Superior temporal gyrus (tissue), 1 donor: Measurements from ENCODE around the gene ZNF516.

Experiments used
- DNase-seq: peaks from one replicate; pipeline ENCODE4 v3.0.0-alpha.2; 2016; ENCODE audit errors: extremely low spot score

The ZNF516 gene

DNA sequence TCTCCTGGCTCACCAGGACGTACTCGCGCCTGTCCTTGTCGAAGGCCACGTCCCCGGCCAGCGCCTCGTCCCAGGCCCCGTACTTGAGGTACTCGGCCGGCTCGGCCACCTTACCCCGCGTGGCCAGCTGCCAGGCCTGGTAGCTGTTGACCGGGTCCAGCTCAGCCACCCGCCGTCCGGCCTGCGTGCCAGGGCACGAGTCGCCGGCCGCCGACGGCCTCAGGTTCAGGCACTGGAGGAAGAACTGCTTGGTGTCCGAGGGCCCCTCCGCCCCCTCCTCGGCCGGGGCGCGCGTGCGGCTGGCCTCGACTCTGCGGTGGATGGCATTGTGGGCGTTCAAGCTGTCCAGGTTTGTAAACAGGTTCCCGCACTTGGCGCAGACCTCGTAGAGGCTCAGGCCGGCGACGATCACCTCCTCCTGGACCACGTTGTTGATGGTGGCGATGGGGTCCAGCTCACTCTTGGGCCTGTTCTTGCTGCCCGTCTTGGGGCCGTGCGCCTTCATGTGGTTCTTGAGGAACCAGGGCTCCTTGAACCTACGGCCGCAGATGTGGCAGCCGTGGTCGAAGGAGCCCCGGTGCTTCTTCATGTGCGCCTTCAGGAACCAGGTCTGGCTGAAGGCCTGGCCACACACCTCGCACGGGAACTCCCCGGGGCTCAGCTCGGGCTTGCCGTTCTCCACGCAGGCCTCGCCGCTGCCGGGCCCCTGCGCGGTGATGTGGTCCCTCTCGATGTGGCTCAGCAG, 53.2 kb downstream of the ZNF516 start:
- no peak for DNase-seq

DNA sequence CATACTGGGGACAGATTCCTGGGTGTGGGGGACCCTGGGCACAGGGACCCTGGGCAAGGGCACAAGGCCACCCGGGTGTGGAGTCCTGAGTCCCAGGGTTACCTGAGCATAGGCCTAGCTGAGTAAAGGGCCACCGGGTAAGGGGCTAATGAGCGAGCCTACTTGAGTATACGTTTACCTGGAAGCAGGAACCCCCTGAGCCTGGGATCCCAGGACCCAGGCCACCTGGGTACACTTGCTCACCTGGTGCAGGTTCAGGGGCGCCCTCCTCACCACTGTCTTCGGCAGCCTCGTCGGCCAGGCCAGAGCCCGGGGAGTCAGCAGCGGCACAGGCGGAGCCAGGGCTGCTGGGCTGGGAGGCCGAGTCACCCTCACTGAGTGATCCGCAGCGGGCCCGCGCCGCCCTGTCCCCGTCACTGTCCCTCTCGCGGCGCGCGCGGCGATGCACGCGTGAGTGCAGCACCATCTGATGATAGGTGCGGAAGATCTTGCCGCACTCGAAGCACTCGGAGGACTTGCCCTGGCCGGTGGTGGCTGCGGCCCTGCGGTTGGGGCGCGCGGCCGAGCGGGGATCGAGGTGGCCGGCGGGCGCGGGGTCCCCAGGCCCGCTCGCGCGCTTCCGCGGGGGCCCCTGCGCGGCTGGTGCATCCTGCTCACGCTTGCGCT, 53.9 kb downstream of the ZNF516 start:
- no peak for DNase-seq

GRCh38 chr18:76437910-76438309, 57.1 kb downstream of the ZNF516 start:
- no peak for DNase-seq

- DNase-seq, result no peak
Observed at GRCh38 chr18:76437011-76437410, 58.0 kb downstream of the ZNF516 start.

GRCh38 chr18:76436342-76436741, 58.7 kb downstream of the ZNF516 start:
- no peak for DNase-seq

DNA sequence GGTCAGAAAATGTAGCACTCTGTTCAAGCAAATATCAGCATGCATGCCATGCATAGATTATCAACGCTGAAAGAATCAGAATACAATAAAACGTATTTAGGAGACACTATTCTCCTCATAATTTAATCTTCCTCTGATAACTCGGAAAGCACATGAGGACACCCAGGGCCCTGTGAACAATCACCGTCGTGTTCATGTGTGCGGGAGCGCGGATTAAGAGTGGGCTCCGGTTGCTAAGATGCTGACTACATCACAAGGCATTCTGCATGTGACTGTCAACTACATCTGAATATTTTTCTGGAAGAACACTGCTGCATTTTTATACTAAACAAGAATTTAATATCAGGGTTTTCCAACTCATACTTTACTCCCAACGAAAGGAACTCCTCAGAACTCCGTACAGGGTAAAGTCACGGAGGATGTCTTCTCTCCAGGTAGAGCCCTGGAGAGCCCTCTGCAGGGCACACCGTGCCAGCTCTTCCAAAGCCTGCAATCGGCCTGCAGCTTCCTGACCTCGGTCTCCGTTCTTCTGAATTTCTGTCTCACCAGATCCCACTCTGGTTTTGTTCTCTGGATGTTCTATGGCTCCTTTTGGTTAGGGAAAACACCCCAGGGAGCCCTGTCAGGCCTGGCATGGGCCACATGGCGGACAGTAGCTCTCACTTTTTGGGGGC, 59.6 kb downstream of the ZNF516 start:
- DNase-seq, result no peak

- no peak for DNase-seq
Observed at GRCh38 chr18:76434452-76434851, 60.6 kb downstream of the ZNF516 start.

DNA sequence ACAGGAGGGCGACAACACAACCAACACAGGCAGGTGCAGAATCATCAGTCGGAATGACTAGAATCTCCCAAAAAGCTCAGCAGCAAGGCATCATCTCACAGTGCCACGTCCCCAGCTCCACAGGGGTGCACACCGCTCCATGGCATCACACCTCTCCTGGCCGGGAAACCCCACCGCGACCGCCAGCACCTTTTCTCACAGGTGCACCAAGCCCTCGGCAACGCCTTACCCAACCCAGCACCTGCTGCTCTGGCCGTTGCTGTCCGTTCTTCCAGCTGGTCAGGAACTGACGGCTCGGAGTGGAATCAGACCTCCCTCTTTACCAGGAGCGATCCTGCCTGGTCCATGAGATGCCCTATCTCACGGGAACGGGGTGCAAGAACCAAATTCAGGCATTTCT, 61.3 kb downstream of the ZNF516 start:
- no peak for DNase-seq

- no peak for DNase-seq
Observed at GRCh38 chr18:76432970-76433767, 61.9 kb downstream of the ZNF516 start.

- DNase-seq, result no peak
Observed at GRCh38 chr18:76432274-76432755, 62.7 kb downstream of the ZNF516 start.

DNA sequence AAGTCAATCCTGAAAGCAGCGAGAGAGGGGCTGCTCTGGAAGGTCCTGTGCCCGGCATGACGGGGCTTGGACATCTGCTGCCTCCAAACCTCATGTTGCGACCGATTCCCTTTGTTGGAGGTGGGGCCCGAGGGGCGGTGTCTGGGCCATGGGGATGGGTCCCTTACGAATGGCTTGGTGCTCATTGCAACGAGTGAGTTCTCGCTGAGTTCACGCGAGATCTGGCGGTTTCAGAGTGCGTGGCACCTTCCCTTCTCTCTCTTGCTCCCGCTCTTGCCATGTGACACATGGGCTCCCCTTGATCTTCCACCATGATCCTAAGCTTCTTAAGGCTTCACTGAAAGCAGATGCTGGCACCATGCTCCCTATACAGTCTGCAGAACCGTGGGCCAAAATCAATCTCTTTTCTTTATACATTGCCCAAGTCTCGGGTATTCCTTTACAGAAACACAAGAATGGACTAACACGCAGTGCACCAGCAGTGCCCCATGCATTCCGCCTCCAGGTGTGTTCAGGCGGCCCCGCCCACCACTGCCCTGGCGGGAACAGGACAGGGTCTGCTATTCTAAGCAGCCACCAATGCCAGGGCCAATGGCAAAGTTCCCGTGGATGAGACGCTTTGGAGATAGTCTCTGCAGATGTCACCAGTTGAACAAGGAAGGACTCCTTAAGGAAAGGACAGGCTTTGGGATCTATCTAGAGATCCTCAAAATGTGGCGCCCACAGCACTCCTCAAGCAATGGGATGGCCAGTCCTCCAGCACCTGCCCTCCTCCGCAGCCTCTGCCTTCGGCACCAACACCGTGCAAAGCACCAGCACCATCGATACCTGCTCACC, 63.4 kb downstream of the ZNF516 start:
- DNase-seq, result no peak

GRCh38 chr18:76430636-76431035, 64.4 kb downstream of the ZNF516 start:
- no peak for DNase-seq

- DNase-seq, result peak; percentile 47
Observed at GRCh38 chr18:76429262-76430126, 65.5 kb downstream of the ZNF516 start.

- DNase-seq, result no peak
Observed at GRCh38 chr18:76428396-76429261, 66.4 kb downstream of the ZNF516 start.

DNA sequence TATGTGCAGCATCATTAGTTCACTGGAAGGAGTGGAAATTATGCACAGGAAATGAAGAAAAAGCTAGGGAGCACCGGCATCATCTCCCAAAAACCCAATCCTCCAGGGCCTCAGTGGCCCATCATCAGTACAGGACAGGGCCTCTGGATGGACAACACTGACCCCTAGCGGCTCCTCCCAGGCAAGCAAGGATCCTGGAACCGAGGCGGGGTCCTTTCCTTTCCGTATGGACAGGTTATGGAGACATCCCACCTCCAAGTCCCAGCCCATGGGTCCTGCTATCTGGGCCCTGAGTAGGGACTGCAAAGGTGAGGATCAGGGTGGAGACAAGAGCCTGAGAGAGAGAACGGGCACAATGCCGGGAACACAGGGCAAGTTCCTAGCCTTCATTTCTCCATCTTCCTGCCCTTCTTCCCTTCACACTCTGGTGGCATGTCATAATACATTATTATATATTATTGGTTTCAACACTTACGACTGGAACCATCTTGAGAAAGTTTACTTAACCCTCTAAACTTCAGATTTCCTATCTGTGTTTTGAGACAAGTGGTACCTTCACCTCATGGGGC, 68.2 kb downstream of the ZNF516 start:
- no peak for DNase-seq

- no peak for DNase-seq
Observed at GRCh38 chr18:76425146-76426131, 69.6 kb downstream of the ZNF516 start.

DNA sequence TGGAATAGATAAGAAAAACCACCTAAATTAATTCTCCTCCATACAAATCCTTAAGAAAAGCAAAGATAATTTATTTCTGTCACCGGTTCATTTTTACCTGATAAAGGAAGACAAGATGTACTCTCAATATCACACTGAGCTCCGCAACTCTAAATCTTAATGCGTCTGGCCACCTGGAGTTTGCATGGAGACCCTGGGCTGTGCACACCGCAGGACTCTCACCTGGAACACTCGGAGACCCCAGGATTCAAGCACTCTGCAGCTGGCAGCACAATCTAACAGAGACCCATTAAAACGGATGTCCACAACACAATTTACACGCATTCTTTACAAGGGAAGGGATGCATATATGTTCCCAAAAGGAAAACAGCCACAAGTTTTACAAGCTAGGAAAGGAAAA, 72.2 kb downstream of the ZNF516 start:
- DNase-seq, result no peak
